NCI-H146 treated with DMSO at 0.1 percent for 48 hours (cell line): ENCODE data around the gene PER1.
"Not testable (repeated sequence)": the region's sequence is repeated elsewhere in the genome, so short reads cannot be mapped to it uniquely, and the experiment has no call there.

Source experiments
- DNase-seq: peaks from one replicate; lab custom pipeline; 2025; ENCODE audit not compliant: unreplicated experiment; lab: John Stamatoyannopoulos, UW

Gene PER1

GRCh38 chr17:8173056-8173870 is 21.1 kb upstream of the PER1 start:
- DNase-seq: peak; percentile 88

GRCh38 chr17:8170186-8170585 is 18.0 kb upstream of the PER1 start:
- not testable (repeated sequence) for DNase-seq

DNA sequence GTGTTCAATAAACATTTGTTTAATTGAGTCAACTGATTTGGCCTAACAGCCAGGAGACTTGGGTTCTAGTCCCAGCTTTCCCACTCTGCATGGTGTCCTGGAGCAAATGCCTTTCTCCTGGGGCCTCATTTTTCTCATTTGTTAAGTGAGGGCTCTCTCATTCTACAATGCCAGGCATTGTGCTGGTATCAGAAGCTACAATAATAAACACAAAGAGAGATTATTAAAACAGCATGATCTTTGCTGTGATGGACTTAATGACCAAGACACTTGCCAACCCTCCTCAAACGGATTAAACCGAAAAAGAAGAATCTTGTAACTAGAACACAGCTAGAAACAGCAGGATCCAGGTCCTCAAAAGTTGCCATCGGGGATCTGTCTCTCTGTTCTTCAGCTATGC is 15.3 kb upstream of the PER1 start:
- DNase-seq: no peak

GRCh38 chr17:8166731-8167130 is 14.5 kb upstream of the PER1 start:
- no peak for DNase-seq

GRCh38 chr17:8164815-8165131 is 12.6 kb upstream of the PER1 start:
- no peak for DNase-seq

DNA sequence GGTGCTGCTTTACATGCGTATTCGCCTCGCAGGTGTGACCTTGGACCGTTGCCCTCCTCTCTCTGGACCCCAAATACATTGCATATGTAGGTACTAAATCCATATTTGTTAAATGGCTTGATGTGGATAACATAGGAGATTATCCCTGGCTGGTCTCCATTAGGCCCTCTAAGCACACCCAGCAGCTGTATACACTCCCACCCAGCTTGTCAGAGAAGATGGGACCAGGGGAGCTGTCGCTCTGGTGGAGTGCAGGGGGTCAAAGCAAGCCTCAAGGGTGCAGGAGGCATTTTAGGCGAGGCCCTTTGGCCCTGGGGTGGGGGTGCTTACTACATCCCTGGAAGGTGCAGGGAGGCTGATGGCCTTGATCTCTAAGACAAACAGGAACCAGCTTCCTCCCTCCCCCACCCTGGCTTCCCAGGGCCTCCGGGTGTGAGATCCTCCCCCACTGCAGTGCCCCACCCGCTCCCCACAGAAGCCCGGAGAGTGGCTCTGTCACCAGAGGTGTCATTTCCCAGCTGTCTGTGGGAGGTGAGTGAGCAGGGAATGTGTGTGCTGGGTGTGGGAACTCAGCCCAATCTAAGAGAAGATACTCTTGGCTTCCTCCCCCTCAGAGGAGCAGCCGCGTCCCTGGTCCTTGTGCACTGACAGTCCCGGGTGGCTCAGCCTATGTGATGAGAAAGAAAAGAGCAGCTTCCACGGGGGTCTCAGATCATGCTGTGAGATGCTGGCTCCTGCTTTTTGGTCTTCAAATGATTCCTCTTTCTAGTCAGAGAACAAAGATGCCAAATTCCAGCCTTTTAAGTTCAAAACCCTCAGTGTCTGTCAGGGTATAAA is 12.0 kb upstream of the PER1 start:
- no peak for DNase-seq

DNA sequence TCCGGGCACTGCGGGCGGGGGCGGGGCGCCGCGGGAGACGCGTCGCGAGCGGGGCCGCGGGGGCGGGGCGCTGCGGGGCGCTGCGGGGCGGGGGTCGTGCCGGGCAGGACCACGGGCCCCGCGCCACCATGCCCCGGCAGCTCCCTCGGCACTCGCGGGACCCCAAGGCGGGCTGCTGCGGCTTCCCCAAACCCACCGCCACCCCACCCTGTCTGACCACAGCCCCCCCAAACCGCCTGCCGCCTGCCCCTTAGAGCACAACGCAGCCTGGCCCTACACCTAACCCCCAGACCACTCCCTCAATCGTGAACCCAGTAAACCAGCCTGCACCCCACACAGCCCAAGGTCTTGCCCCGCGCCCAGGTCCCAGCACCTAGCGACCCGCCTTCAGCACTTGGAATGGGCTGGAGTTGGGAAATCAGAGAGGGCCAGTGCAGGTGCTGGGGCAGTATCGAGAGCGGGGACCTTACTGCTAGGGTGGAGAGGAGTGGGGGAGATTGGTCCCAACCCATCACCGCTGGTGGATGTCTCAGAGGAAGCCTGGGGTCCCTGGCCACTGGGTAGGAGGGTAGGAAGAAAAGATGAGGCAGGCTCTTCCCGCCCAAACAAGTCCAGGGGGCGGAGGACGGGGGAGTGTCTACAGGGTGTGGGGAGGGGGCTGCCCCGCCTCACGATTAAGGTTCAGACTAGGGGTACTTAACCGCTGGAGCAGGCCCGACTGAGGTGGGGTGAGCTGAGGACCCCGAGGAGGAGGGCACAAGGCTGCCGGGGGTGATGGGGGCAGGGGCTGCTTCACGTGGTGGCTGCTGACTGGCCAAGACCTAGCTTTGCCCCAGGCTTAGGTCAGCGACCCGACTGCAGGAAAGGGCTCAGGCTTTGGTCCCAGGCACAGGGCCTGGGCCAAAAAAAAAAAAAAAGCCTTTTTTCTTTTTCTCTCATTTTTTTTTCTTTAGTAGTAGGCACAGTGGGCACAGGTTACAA is 11.1 kb upstream of the PER1 start:
- peak; percentile 22 for DNase-seq

GRCh38 chr17:8162233-8162996 is 10.2 kb upstream of the PER1 start, which contains the start of gene VAMP2:
VAMP2 (minus strand) TSS chr17:8162948; CDS start chr17:8162879, 69 bp downstream.
- no peak for DNase-seq

DNA sequence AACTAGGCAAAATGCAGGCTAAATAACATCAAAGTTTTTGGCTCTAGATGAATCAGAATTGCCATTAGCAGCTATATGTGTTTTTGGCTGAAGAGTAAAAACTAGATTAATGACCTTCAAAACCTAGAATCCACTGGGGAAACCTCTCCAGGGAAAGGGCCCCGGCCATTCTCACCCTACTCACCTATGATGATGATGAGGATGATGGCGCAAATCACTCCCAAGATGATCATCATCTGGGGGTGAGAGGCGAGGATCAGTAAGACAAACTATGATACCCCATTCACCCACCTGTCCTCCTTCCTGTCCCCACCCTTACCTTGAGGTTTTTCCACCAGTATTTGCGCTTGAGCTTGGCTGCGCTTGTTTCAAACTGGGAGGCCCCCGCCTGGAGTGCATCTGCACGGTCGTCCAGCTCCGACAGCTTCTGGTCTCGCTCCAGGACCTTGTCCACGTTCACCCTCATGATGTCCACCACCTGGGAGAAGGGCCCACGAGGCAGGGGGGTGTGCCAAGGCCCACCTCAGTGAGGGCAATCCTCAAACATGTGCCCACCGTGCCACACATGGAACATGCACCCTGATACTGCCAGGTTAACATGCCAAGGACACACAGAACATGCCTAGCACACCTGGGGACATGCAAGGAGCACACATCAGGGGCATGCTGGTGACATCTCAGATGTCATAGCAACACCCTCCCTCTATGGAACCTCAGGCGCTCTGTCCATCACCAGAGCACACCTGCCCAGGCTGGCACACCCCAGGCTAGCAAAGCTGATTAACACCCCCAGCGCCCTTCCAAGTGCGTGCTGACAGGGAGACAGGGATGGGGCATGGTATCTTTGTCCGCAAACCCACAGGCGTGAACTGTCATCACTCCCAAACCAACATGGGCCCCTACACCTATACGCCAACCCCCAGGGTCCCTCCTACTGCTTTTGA is 9.4 kb upstream of the PER1 start:
- DNase-seq: no peak

GRCh38 chr17:8160741-8161221 is 8.6 kb upstream of the PER1 start:
- DNase-seq: no peak

GRCh38 chr17:8160224-8160577 is 8.0 kb upstream of the PER1 start:
- no peak for DNase-seq

GRCh38 chr17:8159459-8160223 is 7.4 kb upstream of the PER1 start:
- DNase-seq: no peak

DNA sequence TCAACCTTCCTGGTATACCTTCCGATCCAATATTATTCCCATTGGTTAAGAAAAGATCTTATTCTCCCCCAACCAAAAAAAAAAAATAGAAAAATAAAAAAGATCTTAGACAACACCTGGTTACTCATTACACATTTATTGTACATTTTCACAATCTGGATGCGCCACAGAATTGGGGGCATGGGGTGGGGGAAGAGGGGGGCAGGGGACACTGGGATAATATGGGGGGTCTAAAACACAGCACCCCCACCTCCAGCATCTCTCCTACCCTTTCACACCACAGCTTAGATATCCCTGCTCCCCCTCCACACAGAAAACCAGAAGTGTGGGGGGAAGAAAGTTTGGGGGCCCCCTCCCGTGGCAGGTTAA is 6.8 kb upstream of the PER1 start:
- DNase-seq: no peak

DNA sequence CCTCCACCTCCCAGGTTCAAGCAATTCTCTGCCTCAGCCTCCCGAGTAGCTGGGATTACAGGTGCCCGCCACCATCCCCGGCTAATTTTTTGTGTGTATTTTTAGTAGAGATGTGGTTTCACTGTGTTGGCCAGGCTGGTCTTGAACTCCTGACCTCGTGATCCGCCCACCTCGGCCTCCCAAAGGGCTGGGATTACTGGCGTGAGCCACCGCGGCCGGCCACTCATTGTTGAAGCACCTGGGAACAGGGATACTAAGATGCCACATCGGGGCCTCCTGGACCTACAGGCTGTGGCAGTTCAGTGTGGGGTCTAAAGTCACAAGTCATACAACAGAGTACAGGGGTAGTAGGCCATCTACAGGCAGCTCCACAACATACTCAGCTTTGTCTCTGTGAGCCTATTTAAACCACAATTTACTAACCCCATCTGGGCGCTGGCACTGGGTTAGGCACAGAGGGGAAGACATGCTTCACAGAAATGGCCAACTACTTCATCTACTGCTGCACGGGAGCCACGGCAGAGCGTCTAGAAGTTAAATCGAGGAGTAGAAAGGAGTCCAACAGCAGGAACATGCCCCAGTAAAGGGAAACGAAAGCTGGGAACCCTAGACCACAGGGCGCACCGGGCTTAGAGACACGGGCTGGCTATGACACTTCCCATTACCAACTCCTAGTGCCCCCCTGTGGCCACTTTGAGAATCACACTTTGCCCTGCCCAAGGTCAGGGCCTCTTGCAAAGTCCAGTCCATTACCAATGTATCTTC is 6.2 kb upstream of the PER1 start:
- peak; percentile 65 for DNase-seq

DNA sequence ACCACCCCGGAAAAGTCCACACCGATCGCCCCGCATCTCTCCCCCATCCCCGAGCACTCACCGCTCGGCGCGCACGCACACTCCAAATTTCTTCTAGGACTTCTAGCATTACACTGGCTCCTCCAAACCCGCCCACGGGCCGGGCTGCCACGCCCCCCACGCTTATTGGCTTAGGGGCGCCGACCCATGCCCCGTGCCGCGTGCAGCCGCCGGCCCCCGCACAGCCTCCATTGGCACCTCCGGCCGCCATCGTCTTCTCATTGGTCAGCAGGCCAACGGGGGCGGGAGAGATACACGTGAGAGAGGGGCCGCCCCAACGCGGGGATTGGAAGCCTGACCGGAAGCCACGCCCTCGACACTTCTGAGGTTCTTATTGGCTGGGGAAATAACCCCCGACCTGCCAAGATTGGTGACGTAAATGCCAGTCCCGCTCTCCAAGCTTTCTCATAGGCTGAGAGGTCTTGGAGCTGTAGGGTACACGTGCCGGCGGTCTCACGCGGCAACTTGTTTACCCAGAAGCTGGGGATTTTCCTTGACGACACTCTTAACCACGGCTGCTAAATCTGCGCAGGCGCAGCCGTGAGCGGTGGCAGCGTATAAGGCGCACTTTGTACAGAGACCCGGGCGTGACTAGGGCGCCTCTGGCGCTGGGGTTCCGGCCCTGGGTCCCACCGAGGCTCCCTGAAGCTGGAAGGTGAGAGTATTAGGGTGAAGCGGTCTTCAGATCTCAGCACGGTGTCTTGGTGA is 4.2 kb upstream of the PER1 start:
- DNase-seq: peak; percentile 99

DNA sequence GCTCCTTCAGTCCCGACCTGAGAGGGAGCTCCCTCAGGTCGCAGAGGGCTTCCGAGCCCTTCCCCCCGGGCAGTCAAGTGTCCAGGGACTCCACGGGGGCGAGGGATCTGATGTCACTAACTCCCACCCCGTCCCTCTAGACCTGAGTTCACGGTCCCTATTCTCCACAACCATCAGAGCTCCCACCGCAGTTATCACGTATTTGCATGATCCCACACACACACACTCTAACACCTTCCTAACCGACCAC is 3.7 kb upstream of the PER1 start:
- no peak for DNase-seq

DNA sequence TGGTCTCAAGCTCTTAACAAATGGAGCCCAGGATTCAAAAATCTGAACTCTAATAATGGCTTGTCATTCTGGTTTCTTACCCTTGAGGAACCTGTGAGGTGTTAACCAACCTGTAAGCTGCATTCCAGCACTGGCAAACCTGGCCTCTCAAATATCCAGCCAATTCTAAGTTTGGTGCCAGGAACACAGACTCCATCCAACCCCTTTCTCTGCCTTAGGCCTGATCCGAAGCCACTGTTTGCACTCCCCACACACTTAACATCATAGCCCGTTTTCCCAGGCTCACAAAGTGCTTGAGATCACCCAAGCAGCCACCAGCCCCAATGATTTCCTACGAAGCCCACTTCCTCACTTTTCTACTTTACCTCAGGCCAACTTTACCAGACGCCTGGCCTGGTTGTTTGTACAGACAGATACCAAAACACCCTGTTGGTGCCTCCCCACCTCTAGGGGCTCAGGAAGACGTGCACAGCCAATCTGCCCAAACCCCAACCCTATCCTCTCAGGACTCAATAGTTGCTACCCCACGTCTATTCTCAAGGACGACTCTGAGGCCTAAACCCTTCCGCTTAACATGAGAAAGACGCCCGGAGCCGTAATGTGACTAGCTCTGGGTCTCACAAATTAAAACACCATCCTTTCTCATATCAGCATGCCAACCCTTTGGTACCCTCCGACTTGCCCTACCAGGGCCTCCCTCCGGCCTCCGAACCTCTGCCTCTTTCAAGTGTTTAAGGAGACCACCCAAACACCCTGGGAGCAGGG is 3.2 kb upstream of the PER1 start:
- no peak for DNase-seq
